ENCODE measurements around the gene BEND3.
"Not testable (repeated sequence)": the region's sequence is repeated elsewhere in the genome, so short reads cannot be mapped to it uniquely, and the experiment has no call there.

BEND3 gene

GRCh38 chr6:107026965-107027364 lies 88.3 kb downstream of the BEND3 start:
- no peak overlapping the region for H3K4me3 ChIP-seq
- no peak for TF ChIP-seq CTCF (IDR thresholded peaks at IDR 0.05)
- intact Hi-C loops (cut with DNase I; ENCODE audit: low total_unique reads): no loop called here
- peaks cover 0 to 25% (median 16%) of the 10 kb centered on the region in 4 donors for H3K4me1 ChIP-seq
- no peaks in the 10 kb centered on the region for H3K9me3 ChIP-seq
- DNase-seq: no peak
- H3K36me3 ChIP-seq: peaks cover 0 to 3% (median 0%) of the 10 kb centered on the region in 3 donors
- H3K27me3 ChIP-seq: no peaks in the 10 kb centered on the region
- H3K27ac ChIP-seq: no peak overlapping the region

GRCh38 chr6:107021446-107022185 lies 93.7 kb downstream of the BEND3 start:
- no peak overlapping the region for H3K27ac ChIP-seq
- H3K4me3 ChIP-seq: no peak overlapping the region
- H3K36me3 ChIP-seq: no peaks in the 10 kb centered on the region
- intact Hi-C loops (cut with DNase I; ENCODE audit: low total_unique reads): no loop called here
- H3K4me1 ChIP-seq: peaks cover 0 to 9% (median 0%) of the 10 kb centered on the region in 4 donors
- H3K27me3 ChIP-seq: no peaks in the 10 kb centered on the region
- TF ChIP-seq CTCF (IDR thresholded peaks at IDR 0.05): no peak
- DNase-seq: no peak
- H3K9me3 ChIP-seq: no peaks in the 10 kb centered on the region

GRCh38 chr6:107020239-107020638 lies 95.1 kb downstream of the BEND3 start:
- intact Hi-C loops (cut with DNase I; ENCODE audit: low total_unique reads): no loop called here
- no peak overlapping the region for H3K27ac ChIP-seq
- no peak for TF ChIP-seq CTCF (IDR thresholded peaks at IDR 0.05)

GRCh38 chr6:107019628-107020027 lies 95.7 kb downstream of the BEND3 start:
- intact Hi-C loops (cut with DNase I; ENCODE audit: low total_unique reads); H3K36me3 ChIP-seq; H3K4me1 ChIP-seq; DNase-seq; H3K27me3 ChIP-seq; H3K27ac ChIP-seq; H3K9me3 ChIP-seq; H3K4me3 ChIP-seq: not testable (repeated sequence)

More at GRCh38 chr6:107020239-107020638, 95.1 kb downstream of the BEND3 start:
- no peak for DNase-seq
- Histone ChIP-seq H3K36me3 (no peaks in the 10 kb centered on the region), H3K4me1 (peaks cover 0 to 9% (median 0%) of the 10 kb centered on the region in 4 donors), H3K4me3 (no peak overlapping the region), H3K9me3 (no peaks in the 10 kb centered on the region), H3K27me3 (no peaks in the 10 kb centered on the region)

- Histone ChIP-seq H3K27ac (no peak overlapping the region), H3K4me3 (no peak overlapping the region), H3K36me3 (no peaks in the 10 kb centered on the region), H3K4me1 (peaks cover 0 to 9% (median 0%) of the 10 kb centered on the region in 4 donors), H3K9me3 (no peaks in the 10 kb centered on the region), H3K27me3 (no peaks in the 10 kb centered on the region)
- no peak for TF ChIP-seq CTCF (IDR thresholded peaks at IDR 0.05)
- intact Hi-C loops (cut with DNase I; ENCODE audit: low total_unique reads): no loop called here
- no peak for DNase-seq
Measured at GRCh38 chr6:107019047-107019446, 96.3 kb downstream of the BEND3 start.

All from tibial artery (tissue), 4 donors.